Epithelial cell of proximal tubule (primary cell): ENCODE measurements around the gene NFAT5. TPM values are rescaled to one million over a fixed set of nuclear protein-coding genes. Genes with fewer than 3 reads are reported as not detected.

Experiments
- DNase-seq: peaks from one replicate; pipeline ENCODE4 v3.0.0-alpha.2; 2011; ENCODE audit warnings: low read depth
- H3K4me3 ChIP-seq: 2 replicates; pipeline ENCODE4 v1.5.1; 2011; ENCODE audit warnings: low read depth, mild to moderate bottlenecking, low read length
- CTCF ChIP-seq: conservative IDR thresholded peaks from 2 replicates; pipeline ENCODE4 v1.5.1; 2012; ENCODE audit warnings: low read depth, mild to moderate bottlenecking, low read length
- total RNA-seq: library from RNA; depleted of rRNA; stranded (reverse); fragments of >200 nt; gene quantifications from 2 replicates; pipeline ENCODE4 v1.2.3, GENCODE V29; 2015

The NFAT5 gene
- total RNA-seq, 1 donor from 2014 or later = 6.5 TPM

GRCh38 chr16:69589434-69590269, 23.9 kb downstream of the NFAT5 start:
- no peak for TF ChIP-seq CTCF
- H3K4me3 ChIP-seq = no peak overlapping the region
- DNase-seq = no peak

GRCh38 chr16:69590590-69590989, 24.8 kb downstream of the NFAT5 start:
- DNase-seq = no peak
- TF ChIP-seq CTCF = no peak
- no peak overlapping the region for H3K4me3 ChIP-seq

GRCh38 chr16:69593751-69594255, 28.0 kb downstream of the NFAT5 start:
- no peak for TF ChIP-seq CTCF
- DNase-seq = no peak
- H3K4me3 ChIP-seq = no peak overlapping the region

GRCh38 chr16:69595127-69596036, 29.6 kb downstream of the NFAT5 start:
- no peak overlapping the region for H3K4me3 ChIP-seq
- DNase-seq = no peak
- no peak for TF ChIP-seq CTCF

GRCh38 chr16:69596801-69597200, 31.0 kb downstream of the NFAT5 start:
- TF ChIP-seq CTCF = no peak

GRCh38 chr16:69598045-69598444, 32.3 kb downstream of the NFAT5 start:
- no peak for DNase-seq
- H3K4me3 ChIP-seq = no peak overlapping the region
- TF ChIP-seq CTCF = no peak

More at GRCh38 chr16:69596801-69597200, 31.0 kb downstream of the NFAT5 start:
- no peak for DNase-seq
- no peak overlapping the region for H3K4me3 ChIP-seq
